Heart right ventricle (tissue), 16 donors: ENCODE measurements around the gene CCDC102B. TPM values are rescaled to one million over a fixed set of nuclear protein-coding genes. Genes with fewer than 3 reads are reported as not detected.

Experiments used
- ATAC-seq, 8 donors: fragments of 200-7000 bp; cut with Tn5 transposase; one replicate each; pipeline ENCODE4 v1.9.1; 2020; ENCODE audit warnings: mild to moderate bottlenecking in 8 of 8, moderate library complexity in 8 of 8, moderate number of reproducible peaks in 1 of 8
- DNase-seq, 2 donors: peaks; one replicate each; pipeline ENCODE4 v3.0.0-alpha.2; 2020
- H3K27ac ChIP-seq, 10 donors: fragments of 200-600 bp; sonication (generic) in 2 of 10; one replicate each; pipeline versions ENCODE4 v1.5.0 to v1.8.0; 2020 to 2022; ENCODE audit warnings: mild to moderate bottlenecking in 3 of 10
- H3K27me3 ChIP-seq, 7 donors: fragments of 200-600 bp; one replicate each; pipeline ENCODE4 v1.8.0; 2021 to 2022; ENCODE audit warnings: mild to moderate bottlenecking in 2 of 7
- H3K36me3 ChIP-seq, 9 donors: fragments of 200-600 bp; sonication (generic) in 1 of 9; one replicate each; pipeline versions ENCODE4 v1.5.0 to v1.8.0; 2020 to 2022; ENCODE audit warnings: mild to moderate bottlenecking in 2 of 9
- H3K4me1 ChIP-seq, 9 donors: fragments of 200-600 bp; sonication (generic) in 1 of 9; one replicate each; pipeline versions ENCODE4 v1.5.0 to v1.8.0; 2020 to 2022; ENCODE audit warnings: mild to moderate bottlenecking in 4 of 9
- H3K4me3 ChIP-seq, 10 donors: fragments of 200-600 bp; sonication (generic) in 2 of 10; one replicate each; pipeline versions ENCODE4 v1.5.0 to v1.8.0; 2020 to 2022; ENCODE audit warnings: mild to moderate bottlenecking in 7 of 10, moderate library complexity in 2 of 10
- H3K9me3 ChIP-seq, 11 donors: fragments of 200-600 bp in 10 of 11; sonication (generic) in 2 of 11; one replicate each; pipeline versions ENCODE4 v1.5.0 to v1.8.0; 2013 to 2022; ENCODE audit warnings: mild to moderate bottlenecking in 2 of 11, control low read depth in 1 of 11, moderate library complexity in 1 of 11
- WGBS, 2 donors: extraction: QIAGEN DNeasy Blood & Tissue Kit; methylation state at CpG; one replicate each; pipeline ENCODE4 v1.1.7; 2013; ENCODE audit warnings: inconsistent platforms in 1 of 2; 5-methylcytosine and 5-hydroxymethylcytosine counted together
- intact Hi-C, 10 donors: fragments of 100-400 bp; cut with DNase I; formaldehyde crosslinking; loops; one replicate each; pipeline versions ENCODE4 v1.11.1 to v1.14.2; 2022
- polyA plus RNA-seq, 2 donors: library from polyadenylated mRNA; stranded (reverse); fragments of 200-250 nt; gene quantifications; one replicate each; pipeline ENCODE4 v1.2.3, GENCODE V29; 2013
- total RNA-seq, 10 donors: library from RNA; stranded (reverse); fragmentation: NEBNext Ultra II Directional in 3 of 10; extraction: Animal tissue kit (Norgen Biotek cat#: 25700) in 3 of 10; gene quantifications; one replicate each; pipeline versions ENCODE4 v1.2.1 to v1.2.4, GENCODE V29; 2021 to 2023
- TF ChIP-seq, protein P1 (sequence below), 9 donors: fragments of 200-600 bp; sonication (generic) in 2 of 9; IDR thresholded peaks; one replicate each; pipeline versions ENCODE4 v1.5.0 to v1.8.0; 2021 to 2022; ENCODE audit warnings: antibody characterized with exemption in 9 of 9, mild to moderate bottlenecking in 5 of 9, moderate library complexity in 1 of 9
- donor health status: Arrhythmogenic right ventricular cardiomyopathy.
- donor health status: ischemic (EF 13 %, LVEDD 7.1; RV severe dilation, severe dysfunction).
- donor health status: healthy with polysubstance abuse.
- donor health status: DM: no; HTN: yes; CAD: no.
- donor health status: DM: no; HTN: no; CAD: no.
- donor health status: ischemic (EF 25% LVEDD 6.9; RV normal size, moderate dysfunction).
- donor health status: ischemic (EF 25% LVEDD 5.7; RV mildly dilated, moderate dysfunction).
- donor health status: healthy.
- donor health status: DM: yes; HTN: yes; CAD: no.
- donor health status: Ischemic cardiomyopathy.
- donor health status: ischemic (EF 35%, LVEDD 5.7; RV mildly dilated, moderate dysfunction).
- donor health status: nonischemic (EF 11% LVEDD 7.7; RV severe dilation, severe dysfunction).
- donor health status: DM: yes; HTN: yes; CAD: no.
- donor health status: PGD.
- donor health status: ischemic (EF 29% LVEDD 5.4; RV normal size, mild dysfunction).
- donor health status: nonischemic (EF 23%, LVEDD 6.1; RV moderate dilation, normal function).

Gene CCDC102B
- total and polyA plus RNA-seq, 12 donors: 2.8 to 7.3 (median 5.8) TPM

DNA sequence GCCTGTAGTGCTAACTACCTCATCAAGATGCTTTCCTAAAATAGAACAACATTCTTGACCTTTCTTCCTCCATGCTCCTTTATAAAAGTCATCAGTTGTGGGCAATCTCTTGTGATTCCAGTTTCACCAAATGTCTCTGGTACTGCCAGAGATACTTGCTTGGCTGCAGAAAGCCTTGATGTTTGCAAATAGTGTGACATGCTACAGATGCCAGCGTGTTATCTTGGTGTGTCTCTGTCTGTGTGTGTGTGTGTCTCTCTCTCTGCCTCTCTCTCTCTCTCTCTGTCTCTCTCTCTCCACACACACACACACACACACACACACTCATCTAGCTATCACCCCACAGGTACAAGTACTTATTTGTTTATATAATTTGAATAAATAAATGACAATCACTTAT lies 146.9 kb downstream of the CCDC102B start:
- DNase-seq (no peak), ATAC-seq (peak in 2 of 8 donors; percentile 24 to 53)
- intact Hi-C loops: no loop called here
- Histone ChIP-seq H3K4me1 (peaks cover 0 to 11% (median 0%) of the 10 kb centered on the region in 9 donors), H3K27ac (no peak overlapping the region), H3K27me3 (no peaks in the 10 kb centered on the region), H3K4me3 (no peak overlapping the region), H3K36me3 (no peaks in the 10 kb centered on the region), H3K9me3 (no peaks in the 10 kb centered on the region)
- 29 to 44% methylated on average over 1 of the region's 1 CpG for WGBS, 2 donors
- TF ChIP-seq, protein P1, sequence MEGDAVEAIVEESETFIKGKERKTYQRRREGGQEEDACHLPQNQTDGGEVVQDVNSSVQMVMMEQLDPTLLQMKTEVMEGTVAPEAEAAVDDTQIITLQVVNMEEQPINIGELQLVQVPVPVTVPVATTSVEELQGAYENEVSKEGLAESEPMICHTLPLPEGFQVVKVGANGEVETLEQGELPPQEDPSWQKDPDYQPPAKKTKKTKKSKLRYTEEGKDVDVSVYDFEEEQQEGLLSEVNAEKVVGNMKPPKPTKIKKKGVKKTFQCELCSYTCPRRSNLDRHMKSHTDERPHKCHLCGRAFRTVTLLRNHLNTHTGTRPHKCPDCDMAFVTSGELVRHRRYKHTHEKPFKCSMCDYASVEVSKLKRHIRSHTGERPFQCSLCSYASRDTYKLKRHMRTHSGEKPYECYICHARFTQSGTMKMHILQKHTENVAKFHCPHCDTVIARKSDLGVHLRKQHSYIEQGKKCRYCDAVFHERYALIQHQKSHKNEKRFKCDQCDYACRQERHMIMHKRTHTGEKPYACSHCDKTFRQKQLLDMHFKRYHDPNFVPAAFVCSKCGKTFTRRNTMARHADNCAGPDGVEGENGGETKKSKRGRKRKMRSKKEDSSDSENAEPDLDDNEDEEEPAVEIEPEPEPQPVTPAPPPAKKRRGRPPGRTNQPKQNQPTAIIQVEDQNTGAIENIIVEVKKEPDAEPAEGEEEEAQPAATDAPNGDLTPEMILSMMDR (IDR thresholded peaks at IDR 0.05): no peak

DNA sequence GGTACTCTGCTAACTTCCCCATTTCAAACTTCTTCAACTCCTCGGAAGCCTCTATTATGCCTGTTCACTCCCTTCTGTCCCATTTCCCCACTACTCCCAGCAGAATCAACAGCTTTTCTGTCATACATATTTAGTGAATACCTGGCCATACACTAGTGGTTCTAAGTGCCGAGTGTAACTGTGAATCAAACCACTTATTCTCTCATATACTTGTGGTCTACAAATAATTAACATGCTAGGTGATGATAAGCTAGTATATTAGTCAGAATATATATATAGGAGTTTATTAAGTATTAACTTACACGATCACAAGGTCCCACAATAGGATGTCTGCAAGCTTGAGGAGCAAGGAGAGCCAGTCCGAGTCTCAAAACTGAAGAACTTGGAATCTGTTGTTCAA lies 150.7 kb downstream of the CCDC102B start:
- 87 to 88% methylated on average over 4 of the region's 4 CpGs for WGBS, 2 donors
- H3K36me3 ChIP-seq: no peaks in the 10 kb centered on the region
- intact Hi-C loops: no loop called here

DNA sequence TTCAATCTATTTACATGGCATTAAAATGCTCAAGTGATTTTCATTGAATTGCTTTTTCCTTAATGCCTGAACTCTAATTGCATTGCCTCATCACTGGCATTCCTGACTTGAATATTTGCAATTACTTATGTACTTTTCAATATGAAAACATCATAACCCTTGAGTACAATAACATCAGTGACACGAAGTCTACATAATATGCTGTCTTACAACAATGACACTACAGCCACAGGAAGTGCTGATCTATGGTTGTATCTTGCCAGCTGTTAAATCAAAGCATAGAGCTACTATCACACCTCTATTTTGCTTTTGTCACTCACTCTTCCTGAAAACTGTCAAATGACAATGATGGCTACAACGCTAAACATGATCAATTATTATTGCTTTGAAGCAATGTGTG lies 156.9 kb downstream of the CCDC102B start:
- ATAC-seq (no peak), DNase-seq (no peak)
- Histone ChIP-seq H3K9me3 (peaks cover 0 to 14% (median 0%) of the 10 kb centered on the region in 11 donors), H3K27ac (no peak overlapping the region), H3K36me3 (no peaks in the 10 kb centered on the region), H3K27me3 (no peaks in the 10 kb centered on the region), H3K4me3 (no peak overlapping the region), H3K4me1 (no peaks in the 10 kb centered on the region)
- 61 to 63% methylated on average over 2 of the region's 2 CpGs for WGBS, 2 donors
- intact Hi-C loops: no loop called here
- TF ChIP-seq, protein P1 (IDR thresholded peaks at IDR 0.05): no peak

More for the DNA sequence above, 150.7 kb downstream of the CCDC102B start:
- peaks cover 0 to 14% (median 0%) of the 10 kb centered on the region in 11 donors for H3K9me3 ChIP-seq
- no peaks in the 10 kb centered on the region for H3K27me3 ChIP-seq
- H3K4me3 ChIP-seq: no peak overlapping the region
- TF ChIP-seq, protein P1 (IDR thresholded peaks at IDR 0.05): no peak
- ATAC-seq (no peak), DNase-seq (no peak)
- peaks cover 0 to 11% (median 0%) of the 10 kb centered on the region in 9 donors for H3K4me1 ChIP-seq
- H3K27ac ChIP-seq: no peak overlapping the region

DNA sequence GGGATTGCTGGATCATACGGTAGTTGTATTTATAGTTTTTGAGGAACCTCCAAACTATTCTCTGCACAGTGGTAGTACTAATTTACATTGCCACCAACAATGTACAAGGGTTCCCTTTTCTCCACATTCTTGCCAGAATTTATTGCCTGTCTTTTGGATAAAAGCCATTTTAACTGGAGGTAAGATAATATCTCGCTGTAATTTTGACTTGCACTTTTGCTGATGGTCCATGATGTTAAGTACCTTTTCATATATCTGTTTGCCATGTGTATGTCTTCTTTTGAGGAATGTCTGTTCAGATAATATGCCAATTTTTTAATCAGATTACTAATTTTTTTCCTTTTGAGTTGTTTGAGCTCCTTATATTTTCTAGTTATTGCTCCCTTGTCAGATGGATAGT lies 158.8 kb downstream of the CCDC102B start:
- H3K36me3 ChIP-seq: no peaks in the 10 kb centered on the region
- WGBS, 2 donors: 57 to 73% methylated on average over 2 of the region's 2 CpGs
- no peak for ATAC-seq
- H3K4me1 ChIP-seq: no peaks in the 10 kb centered on the region
- no peak overlapping the region for H3K4me3 ChIP-seq
- no peak for DNase-seq
- H3K27me3 ChIP-seq: no peaks in the 10 kb centered on the region
- H3K27ac ChIP-seq: no peak overlapping the region
- intact Hi-C loops: no loop called here
- H3K9me3 ChIP-seq: peaks cover 0 to 14% (median 0%) of the 10 kb centered on the region in 11 donors
- TF ChIP-seq, protein P1 (IDR thresholded peaks at IDR 0.05): no peak
